Measurements from ENCODE around the gene TLDC2.
"Not testable (repeated sequence)": the region's sequence is repeated elsewhere in the genome, so short reads cannot be mapped to it uniquely, and the experiment has no call there.

The TLDC2 gene

GRCh38 chr20:36871640-36872570 is 4.0 kb upstream of the TLDC2 start:
- DNase-seq: no peak

- DNase-seq: no peak
These were observed 3.1 kb upstream of the TLDC2 start for GRCh38 chr20:36872852-36873251.

- no peak for DNase-seq
These were observed 2.3 kb upstream of the TLDC2 start for GRCh38 chr20:36873498-36874189.

- not testable (repeated sequence) for DNase-seq
These were observed 845 bp upstream of the TLDC2 start for GRCh38 chr20:36875093-36875492.

DNA sequence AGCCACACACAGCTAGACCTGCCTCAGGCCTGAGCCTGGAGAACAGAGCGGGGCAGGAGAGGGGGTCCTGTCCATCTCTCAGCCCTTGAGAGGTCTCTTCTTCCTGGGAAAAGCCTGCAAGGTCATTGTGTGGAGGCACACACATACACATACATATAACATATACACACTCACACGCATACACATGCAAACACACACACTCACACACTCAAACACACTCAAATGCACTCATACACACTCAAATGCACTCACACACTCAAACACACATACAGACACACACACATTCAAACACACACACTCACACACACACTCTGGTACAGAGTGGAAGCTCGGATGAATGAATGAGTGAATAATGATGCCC is 515 bp downstream of the TLDC2 start:
- DNase-seq: no peak

DNA sequence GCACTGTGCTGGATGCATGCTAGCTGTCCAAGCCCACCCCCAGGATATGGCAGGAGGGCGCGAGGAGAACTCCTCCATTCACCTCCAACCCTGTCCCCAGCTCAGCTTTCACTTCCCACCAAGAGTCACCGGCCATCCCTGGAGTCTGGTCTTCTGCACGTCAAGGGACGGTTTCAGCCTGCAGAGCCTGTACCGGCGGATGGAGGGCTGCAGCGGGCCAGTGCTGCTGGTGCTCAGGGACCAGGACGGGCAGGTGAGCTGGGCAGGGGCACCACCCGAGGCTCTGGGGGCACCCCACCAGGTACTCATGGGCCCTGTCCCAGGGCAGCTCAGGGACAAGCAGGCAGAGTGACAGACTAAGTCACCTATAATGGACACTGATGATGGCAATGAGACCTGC is 3.0 kb downstream of the TLDC2 start:
- no peak for DNase-seq

GRCh38 chr20:36880741-36881250 is 4.9 kb downstream of the TLDC2 start:
- DNase-seq: no peak

GRCh38 chr20:36881331-36881730 is 5.4 kb downstream of the TLDC2 start:
- no peak for DNase-seq

DNA sequence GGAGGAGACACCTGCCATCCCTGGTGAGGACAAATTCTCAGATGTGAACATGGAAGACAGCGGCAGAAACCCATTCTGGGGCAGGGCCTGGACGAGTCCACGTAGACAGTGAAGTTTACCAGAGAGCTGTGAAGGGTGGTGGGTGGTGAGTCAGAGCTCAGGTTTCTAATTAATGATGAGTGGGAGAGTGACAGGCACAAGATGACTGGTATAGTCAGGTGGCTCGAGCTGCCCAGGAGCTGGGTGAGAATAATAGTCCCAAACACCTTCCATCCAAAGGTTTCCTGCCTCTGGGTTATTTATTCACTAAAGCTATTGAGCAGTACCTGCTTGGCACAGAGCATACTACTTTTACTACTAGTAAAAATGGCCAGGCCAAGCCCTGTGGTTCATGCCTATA is 6.0 kb downstream of the TLDC2 start:
- DNase-seq: no peak

DNA sequence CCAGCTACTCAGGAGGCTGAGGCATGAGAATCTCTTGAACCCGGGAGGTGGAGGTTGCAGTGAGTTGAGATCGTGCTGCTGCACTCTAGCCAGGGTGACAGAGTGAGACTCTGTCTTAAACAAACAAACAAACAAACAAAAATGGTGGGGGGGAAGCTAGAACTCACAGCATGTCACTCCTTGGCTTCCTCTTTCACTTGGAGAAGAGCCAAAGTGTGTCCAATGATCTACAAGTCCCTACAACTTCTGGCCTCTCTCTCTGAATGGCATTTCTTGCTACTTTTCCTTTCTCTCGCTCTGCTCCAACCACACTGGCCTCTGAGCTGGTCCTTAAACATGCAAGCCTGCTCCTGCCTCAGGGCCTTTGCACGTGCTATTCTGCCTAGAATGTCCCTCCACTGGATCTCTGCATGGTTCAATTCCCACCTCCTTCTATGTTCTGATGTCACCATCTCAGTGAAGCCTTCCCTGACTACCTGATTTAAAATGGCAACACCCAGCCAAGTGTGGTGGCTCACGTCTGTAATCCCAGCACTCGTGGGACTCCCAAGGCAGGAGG is 8.1 kb downstream of the TLDC2 start:
- DNase-seq: no peak

DNA sequence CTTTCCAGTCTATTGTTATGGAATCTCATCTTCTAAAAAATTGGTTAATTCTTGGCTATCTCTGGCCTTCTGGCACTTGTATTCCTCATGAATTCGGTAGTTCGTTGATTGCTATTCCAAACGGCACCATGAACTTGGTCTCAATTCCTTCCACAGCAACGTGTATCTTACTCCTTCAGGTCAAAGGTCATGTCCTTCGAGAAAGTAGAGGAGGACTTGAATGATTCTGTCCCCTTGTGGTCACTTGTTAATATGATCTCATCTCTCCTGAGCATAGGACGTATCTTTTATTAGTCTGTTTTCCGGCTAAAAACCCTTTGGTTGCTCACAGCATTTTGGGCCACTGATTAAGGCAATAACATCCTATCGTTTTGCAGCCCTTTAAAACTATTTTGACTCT is 9.4 kb downstream of the TLDC2 start:
- no peak for DNase-seq

GRCh38 chr20:36886859-36887751 is 11.2 kb downstream of the TLDC2 start:
- no peak for DNase-seq

DNA sequence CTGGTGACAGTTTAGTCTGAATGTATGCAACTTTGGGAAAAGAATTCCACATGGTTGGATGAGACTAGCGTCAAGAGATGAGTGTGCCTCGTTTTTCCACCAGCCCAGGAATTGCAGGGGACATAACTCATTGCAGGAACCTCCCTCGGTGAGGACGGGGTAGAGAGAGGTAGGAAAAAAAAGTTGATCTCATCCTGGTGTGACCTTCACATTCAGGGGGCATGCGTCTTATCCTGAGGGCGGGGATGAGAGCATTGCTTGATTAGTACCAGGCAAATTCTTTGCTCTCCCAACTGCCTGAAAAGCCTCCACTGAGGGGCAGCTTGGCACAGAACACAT is 11.8 kb downstream of the TLDC2 start:
- no peak for DNase-seq

GRCh38 chr20:36888880-36889516 is 13.1 kb downstream of the TLDC2 start:
- no peak for DNase-seq

DNA sequence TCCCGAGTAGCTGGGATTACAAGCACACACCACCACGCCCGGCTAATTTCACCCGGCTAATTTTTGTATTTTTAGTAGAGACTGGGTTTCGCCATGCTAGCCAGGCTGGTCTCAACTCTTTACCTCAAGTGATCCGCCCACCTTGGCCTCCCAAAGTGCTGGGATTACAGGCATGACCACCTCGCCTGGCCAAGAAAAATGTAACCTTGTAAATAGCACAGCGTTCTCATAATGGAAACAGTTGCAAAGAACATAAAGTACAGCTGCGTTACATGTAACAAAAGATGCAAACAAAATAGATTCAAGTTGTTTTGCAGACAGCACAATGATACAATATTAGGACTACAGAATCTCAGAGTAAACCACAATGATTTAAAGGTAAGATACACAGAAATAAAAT is 14.6 kb downstream of the TLDC2 start:
- no peak for DNase-seq

GRCh38 chr20:36891211-36891610 is 15.3 kb downstream of the TLDC2 start:
- no peak for DNase-seq

- DNase-seq: no peak
These were observed 17.9 kb downstream of the TLDC2 start for GRCh38 chr20:36893801-36894200.

- no peak for DNase-seq
These were observed 19.1 kb downstream of the TLDC2 start for GRCh38 chr20:36895036-36895435.

- DNase-seq: no peak
These were observed 28.8 kb downstream of the TLDC2 start for GRCh38 chr20:36904690-36905089.

- DNase-seq: not testable (repeated sequence)
These were observed 29.6 kb downstream of the TLDC2 start for GRCh38 chr20:36905566-36905965.

- DNase-seq: not testable (repeated sequence)
These were observed 30.1 kb downstream of the TLDC2 start for GRCh38 chr20:36906086-36906485.

DNA sequence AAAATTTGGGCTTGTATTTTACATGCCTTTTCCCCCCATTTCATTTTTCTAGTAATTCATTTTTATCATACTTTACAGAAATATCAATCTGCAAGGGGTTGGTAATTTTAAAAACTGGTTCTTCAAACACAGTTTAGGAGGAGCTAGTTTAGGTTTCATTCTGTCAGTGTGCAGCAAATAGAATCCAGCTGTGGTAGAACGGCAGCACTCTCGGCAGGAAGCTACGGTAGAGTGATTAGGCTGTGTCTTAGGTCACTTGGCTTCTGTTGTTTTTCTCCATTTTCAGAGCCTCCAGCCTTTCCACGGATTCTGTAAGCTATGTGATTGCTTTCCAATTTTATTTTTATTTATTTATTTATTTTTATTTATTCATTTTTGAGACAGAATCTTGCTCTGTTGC is 32.7 kb downstream of the TLDC2 start:
- no peak for DNase-seq
